Mesodermal cell (in vitro differentiated cells): ENCODE data around the gene CCDC88B.

Experiments
- H3K27ac ChIP-seq: 2 replicates; pipeline ENCODE4 v1.7.0; 2013; ENCODE audit warnings: mild to moderate bottlenecking, low read depth, low read length, moderate library complexity; ENCODE audit not compliant: severe bottlenecking
- H3K36me3 ChIP-seq: 2 replicates; pipeline ENCODE4 v1.7.1; 2013; ENCODE audit warnings: mild to moderate bottlenecking, low read length, moderate library complexity; ENCODE audit not compliant: control insufficient read depth, insufficient read depth
- H3K4me1 ChIP-seq: one replicate; pipeline ENCODE4 v1.7.1; 2013; ENCODE audit warnings: mild to moderate bottlenecking, low read length; ENCODE audit not compliant: insufficient read depth, control insufficient read depth, poor library complexity, severe bottlenecking
- H3K4me3 ChIP-seq: 2 replicates; pipeline ENCODE4 v1.7.0; 2013; ENCODE audit warnings: low read length, control low read depth, mild to moderate bottlenecking; ENCODE audit not compliant: insufficient read depth, poor library complexity, severe bottlenecking; ENCODE audit errors: extremely low read depth
- H3K9me3 ChIP-seq: 2 replicates; pipeline ENCODE4 v1.7.1; 2013; ENCODE audit warnings: mild to moderate bottlenecking, low read length, moderate library complexity; ENCODE audit not compliant: control insufficient read depth
- WGBS, 2 experiments: methylation state at CpG; one replicate each; pipeline ENCODE4 v1.1.5; 2013; ENCODE audit warnings: missing lambda C conversion rate in 2 of 2; ENCODE audit not compliant: insufficient coverage in 2 of 2; 5-methylcytosine and 5-hydroxymethylcytosine counted together

CCDC88B gene

GRCh38 chr11:64381350-64381749 lies 41.3 kb downstream of the CCDC88B start:
- 90 to 92% methylated on average over 4 to 5 of the region's 6 CpGs for WGBS, 2 experiments
- H3K4me1 ChIP-seq, result peaks cover 12% of the 10 kb centered on the region

GRCh38 chr11:64382047-64382446 lies 42.0 kb downstream of the CCDC88B start:
- Histone ChIP-seq H3K36me3 (no peaks in the 10 kb centered on the region), H3K27ac (no peak overlapping the region), H3K4me1 (peaks cover 18% of the 10 kb centered on the region), H3K9me3 (no peaks in the 10 kb centered on the region), H3K4me3 (no peak overlapping the region)
- 94 to 95% methylated on average over 5 of the region's 6 CpGs for WGBS, 2 experiments

More at GRCh38 chr11:64381350-64381749, 41.3 kb downstream of the CCDC88B start:
- H3K4me3 ChIP-seq, result no peak overlapping the region
- H3K9me3 ChIP-seq, result no peaks in the 10 kb centered on the region
- no peak overlapping the region for H3K27ac ChIP-seq
- no peaks in the 10 kb centered on the region for H3K36me3 ChIP-seq

DNA sequence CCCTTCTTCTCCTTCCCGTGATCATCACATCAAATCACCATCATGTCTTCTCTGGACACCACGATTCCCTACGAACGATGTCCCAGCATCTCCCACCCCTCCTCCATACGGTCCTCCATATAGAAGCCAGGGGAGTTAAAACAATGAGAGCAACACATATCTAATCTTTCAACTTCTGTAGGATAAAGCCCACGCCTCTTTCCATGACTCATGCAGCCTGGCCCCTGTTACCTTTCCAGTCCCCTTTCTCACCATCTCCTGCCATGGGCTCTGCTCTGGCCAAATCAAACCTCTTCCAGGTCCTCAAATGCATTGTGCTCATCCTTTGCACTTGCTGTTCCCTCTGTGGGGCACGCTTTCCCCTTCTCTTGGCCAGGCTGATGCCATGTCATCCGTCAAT lies 42.6 kb downstream of the CCDC88B start:
- 91% methylated on average over 6 to 8 of the region's 8 CpGs for WGBS, 2 experiments

DNA sequence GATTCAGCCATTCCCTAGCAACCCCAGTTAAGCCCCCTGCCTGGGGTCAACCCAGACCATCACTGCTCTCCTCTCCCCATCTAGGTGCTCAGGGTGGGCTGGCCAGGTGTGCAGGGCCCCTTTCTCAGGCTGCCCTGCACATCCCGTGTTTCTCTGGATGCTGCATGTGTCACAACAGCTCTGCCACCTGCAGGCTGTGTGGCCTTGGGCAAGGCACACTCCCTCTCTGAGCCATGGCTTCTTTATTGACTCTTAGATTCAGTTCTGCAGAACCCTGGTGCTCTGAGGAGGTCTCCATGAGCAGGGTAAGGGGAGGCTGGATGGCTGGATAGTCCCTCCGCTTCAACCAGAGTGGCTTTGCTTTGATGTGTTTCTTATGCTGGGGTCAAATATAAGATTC lies 43.6 kb downstream of the CCDC88B start:
- Histone ChIP-seq H3K4me3 (no peak overlapping the region), H3K4me1 (peaks cover 18% of the 10 kb centered on the region), H3K27ac (no peak overlapping the region), H3K36me3 (no peaks in the 10 kb centered on the region), H3K9me3 (no peaks in the 10 kb centered on the region)
- WGBS, 2 experiments, result 100% methylated on average over 1 of the region's 2 CpGs; no CpG with 5 or more reads in 1 of the 2 experiments

More for the DNA sequence above, 42.6 kb downstream of the CCDC88B start:
- no peak overlapping the region for H3K27ac ChIP-seq
- H3K36me3 ChIP-seq, result no peaks in the 10 kb centered on the region
- H3K4me3 ChIP-seq, result no peak overlapping the region
- no peaks in the 10 kb centered on the region for H3K9me3 ChIP-seq
- peaks cover 18% of the 10 kb centered on the region for H3K4me1 ChIP-seq

DNA sequence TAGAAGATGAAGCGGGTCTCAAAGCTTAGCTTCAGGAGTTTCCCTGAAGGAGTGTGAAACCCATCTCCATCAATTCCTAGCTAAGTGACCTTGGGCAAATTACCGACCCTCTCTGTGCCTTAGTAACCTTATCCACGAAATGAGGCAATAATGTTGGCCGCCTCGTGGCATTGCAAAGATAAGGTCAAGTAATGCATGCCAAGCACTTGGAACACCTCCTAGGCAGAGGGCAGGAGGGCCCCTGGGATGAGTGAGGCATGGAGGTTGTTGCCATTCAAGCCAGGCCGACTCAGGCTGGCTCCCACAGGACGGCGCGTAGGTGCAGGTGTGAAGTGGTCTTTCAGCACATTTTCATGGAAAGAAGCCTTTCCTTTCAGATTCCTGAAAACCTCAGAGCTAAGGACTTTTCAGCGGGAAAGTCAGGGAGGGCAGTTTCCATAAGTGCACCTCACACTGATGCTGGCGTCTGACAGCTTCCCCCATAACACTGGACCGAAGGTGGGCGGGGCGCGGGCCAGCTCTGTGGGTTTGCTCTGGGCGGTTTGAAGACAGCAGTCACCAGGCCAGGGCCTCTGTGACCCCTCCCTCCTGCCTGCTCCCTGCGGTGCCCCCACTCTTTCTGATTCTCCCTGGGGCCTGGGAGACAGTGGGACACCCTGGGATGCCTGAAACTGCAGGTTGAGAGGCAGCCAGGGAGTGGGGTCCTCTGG lies 44.2 kb downstream of the CCDC88B start:
- no peak overlapping the region for H3K27ac ChIP-seq
- H3K4me1 ChIP-seq, result peaks cover 18% of the 10 kb centered on the region
- H3K9me3 ChIP-seq, result no peaks in the 10 kb centered on the region
- H3K4me3 ChIP-seq, result no peak overlapping the region
- 74 to 77% methylated on average over 15 to 17 of the region's 17 CpGs for WGBS, 2 experiments
- H3K36me3 ChIP-seq, result no peaks in the 10 kb centered on the region

DNA sequence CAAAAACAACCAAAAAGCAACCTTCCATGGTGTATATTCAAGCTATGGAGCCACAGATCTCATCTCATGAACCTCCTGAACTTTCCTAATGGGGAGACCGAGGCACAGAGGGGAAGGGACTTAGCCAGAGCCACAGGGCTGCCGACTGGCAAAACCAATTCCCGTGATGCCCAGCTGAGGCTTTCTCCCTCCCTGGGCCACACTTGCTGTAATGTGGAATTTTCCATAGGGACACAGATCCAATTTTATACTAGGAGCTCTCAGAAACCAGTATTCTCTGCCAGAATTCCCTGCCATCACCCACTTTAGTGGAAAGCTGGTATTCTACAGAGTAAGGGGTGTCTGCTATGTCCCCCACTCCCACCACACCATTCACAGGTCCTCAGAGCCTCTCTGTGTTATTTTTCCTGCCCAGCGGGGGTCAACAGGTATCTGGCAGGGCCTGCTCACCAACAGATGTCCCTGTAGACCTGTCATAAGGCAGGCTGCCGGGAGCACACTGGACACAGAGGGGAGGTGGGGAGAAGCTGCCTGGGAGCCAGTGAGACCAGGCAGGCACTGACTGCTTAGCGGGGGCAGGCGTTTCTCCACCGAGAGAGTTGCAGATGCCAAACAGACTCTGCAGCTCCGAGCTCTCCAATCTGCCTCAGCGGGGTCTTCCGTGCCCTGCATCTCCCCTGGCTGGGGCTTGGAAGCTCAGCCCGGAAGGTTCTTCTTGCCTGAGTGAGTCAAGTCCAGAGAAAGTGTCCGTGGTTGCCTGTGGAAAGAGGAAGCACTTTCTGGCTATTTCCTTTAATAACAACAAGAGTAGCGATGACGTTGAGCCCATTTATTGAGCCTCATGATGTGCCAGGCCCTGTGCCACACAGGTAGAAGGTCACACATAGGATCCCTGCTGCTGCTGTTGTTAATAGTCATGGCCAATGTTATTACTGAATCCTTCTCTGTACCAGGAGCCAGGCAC lies 45.3 kb downstream of the CCDC88B start:
- no peak overlapping the region for H3K4me3 ChIP-seq
- H3K27ac ChIP-seq, result no peak overlapping the region
- no peaks in the 10 kb centered on the region for H3K36me3 ChIP-seq
- 83 to 87% methylated on average over 7 to 15 of the region's 15 CpGs for WGBS, 2 experiments
- no peaks in the 10 kb centered on the region for H3K9me3 ChIP-seq
- H3K4me1 ChIP-seq, result peaks cover 18% of the 10 kb centered on the region

DNA sequence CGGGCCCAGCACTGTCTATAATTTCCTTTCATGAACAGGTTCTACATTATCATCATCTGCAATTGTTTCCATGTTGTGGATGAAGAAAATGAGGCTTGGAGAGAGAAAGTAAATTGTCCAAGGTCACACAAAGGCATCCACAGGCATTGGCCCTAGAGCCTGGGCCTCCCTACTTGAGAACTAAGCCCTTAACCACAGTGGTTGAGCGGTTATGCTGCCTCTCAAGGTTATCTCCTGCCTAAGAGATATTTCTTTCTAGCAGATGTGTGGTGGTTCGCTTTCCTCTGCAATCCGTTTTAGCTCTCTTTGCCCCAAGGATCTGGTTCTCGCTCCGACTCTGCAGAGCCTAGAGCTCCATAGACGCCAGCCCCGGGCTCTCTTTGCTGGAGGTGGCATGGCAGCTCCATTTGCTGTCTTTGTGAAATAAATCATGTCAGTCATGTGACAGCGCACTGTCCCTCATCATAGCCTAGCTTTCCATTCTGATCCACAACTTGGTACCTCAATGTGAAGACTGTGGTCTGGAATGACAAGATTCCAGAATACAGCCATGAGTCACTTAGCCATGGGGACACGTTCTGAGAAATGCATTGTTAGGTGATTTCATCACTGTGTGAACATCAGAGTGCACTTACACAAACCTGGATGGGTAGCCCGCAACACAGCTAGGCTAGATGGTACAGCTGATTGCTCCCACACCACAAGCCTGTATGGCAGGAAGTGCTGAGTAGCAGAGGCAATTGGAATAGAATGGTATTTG lies 46.1 kb downstream of the CCDC88B start:
- H3K27ac ChIP-seq, result no peak overlapping the region
- H3K9me3 ChIP-seq, result no peaks in the 10 kb centered on the region
- H3K4me1 ChIP-seq, result peaks cover 18% of the 10 kb centered on the region
- WGBS, 2 experiments, result 81 to 84% methylated on average over 9 to 10 of the region's 11 CpGs
- H3K36me3 ChIP-seq, result no peaks in the 10 kb centered on the region
- H3K4me3 ChIP-seq, result no peak overlapping the region

GRCh38 chr11:64387916-64388315 lies 47.9 kb downstream of the CCDC88B start:
- Histone ChIP-seq H3K36me3 (no peaks in the 10 kb centered on the region), H3K9me3 (no peaks in the 10 kb centered on the region), H3K27ac (no peak overlapping the region), H3K4me3 (no peak overlapping the region), H3K4me1 (peaks cover 18% of the 10 kb centered on the region)

DNA sequence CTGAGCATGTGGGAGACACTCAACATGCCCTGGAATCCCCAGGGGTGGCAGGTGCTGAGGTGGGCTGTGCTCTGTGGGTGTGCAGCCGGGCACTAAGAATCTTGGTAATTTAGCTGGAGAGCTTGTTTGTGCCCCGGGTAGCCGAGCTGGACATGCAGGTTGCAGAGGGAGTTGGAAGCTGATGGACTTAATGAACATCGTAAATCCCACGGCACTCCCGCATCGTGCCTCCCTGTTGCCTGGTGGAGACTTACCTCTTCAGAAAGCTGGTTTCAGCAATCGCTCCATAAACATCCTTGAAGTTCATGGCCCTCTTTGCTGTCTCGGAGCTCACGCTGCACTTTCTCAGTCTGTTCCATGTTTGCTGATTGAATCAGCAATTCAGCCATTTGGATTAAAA lies 48.9 kb downstream of the CCDC88B start:
- H3K4me1 ChIP-seq, result peaks cover 18% of the 10 kb centered on the region
- no peaks in the 10 kb centered on the region for H3K36me3 ChIP-seq
- H3K4me3 ChIP-seq, result no peak overlapping the region
- 96 to 98% methylated on average over 10 of the region's 10 CpGs for WGBS, 2 experiments
- H3K9me3 ChIP-seq, result no peaks in the 10 kb centered on the region
- H3K27ac ChIP-seq, result no peak overlapping the region

DNA sequence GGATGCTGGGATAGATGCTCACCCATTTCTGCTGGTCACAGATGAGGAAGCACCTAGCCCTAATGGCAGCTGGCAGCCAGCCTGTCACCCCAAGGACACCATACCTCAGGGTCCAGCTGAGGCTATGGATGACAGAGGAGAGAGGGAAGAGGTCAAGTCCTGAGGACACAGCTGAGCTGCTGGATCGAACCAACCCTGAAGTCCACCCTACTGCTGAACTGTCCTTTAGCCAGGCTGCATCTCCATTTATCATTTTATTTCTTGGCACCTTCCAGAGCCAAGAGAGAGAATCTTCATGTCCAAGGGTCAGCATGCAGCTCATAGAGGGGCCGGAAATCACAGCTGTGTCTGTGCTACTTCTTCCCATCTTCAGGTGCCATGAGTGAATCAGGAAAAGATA lies 49.8 kb downstream of the CCDC88B start:
- Histone ChIP-seq H3K4me3 (no peak overlapping the region), H3K9me3 (no peaks in the 10 kb centered on the region), H3K27ac (no peak overlapping the region), H3K36me3 (no peaks in the 10 kb centered on the region), H3K4me1 (peaks cover 18% of the 10 kb centered on the region)
- WGBS, 2 experiments, result no CpG with 5 or more reads among the region's 2 CpGs
